ENCODE results near the gene ZNF660.

DNA sequence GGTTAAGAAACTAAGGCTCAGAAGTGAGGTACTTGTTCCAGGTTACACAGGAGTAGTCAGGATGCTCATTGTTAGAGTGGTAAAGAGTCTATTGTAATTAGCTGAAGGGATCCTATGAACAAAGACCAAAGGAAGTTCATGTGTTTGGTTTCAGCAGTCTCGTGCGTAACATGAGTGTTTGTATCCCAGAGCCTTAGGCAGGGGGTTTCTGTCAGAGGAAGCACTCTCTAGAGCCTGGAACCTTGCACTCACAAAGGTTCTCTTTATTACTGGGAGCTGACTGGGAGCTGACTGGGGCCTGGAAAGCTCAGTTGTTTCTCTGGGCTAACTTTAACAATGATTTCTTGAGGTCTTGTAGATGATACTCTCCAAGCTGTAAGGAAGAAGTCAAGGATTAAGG, 44.0 kb downstream of the ZNF660 start:
- TF ChIP-seq EZH2 (IDR thresholded peaks at IDR 0.05; ENCODE audit: low read length): no peak
- TF ChIP-seq, protein P1, sequence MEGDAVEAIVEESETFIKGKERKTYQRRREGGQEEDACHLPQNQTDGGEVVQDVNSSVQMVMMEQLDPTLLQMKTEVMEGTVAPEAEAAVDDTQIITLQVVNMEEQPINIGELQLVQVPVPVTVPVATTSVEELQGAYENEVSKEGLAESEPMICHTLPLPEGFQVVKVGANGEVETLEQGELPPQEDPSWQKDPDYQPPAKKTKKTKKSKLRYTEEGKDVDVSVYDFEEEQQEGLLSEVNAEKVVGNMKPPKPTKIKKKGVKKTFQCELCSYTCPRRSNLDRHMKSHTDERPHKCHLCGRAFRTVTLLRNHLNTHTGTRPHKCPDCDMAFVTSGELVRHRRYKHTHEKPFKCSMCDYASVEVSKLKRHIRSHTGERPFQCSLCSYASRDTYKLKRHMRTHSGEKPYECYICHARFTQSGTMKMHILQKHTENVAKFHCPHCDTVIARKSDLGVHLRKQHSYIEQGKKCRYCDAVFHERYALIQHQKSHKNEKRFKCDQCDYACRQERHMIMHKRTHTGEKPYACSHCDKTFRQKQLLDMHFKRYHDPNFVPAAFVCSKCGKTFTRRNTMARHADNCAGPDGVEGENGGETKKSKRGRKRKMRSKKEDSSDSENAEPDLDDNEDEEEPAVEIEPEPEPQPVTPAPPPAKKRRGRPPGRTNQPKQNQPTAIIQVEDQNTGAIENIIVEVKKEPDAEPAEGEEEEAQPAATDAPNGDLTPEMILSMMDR (optimal IDR thresholded peaks at IDR 0.05 in 1 of 3, IDR thresholded peaks at IDR 0.05 in 1 of 3, conservative IDR thresholded peaks at IDR 0.05 in 1 of 3; ENCODE audit: extremely low read depth in 1 of 3, insufficient read depth in 2 of 3, low read length in 3 of 3): no peak
